ENCODE data around the gene SPG11.
"Not testable (repeated sequence)": the region's sequence is repeated elsewhere in the genome, so short reads cannot be mapped to it uniquely, and the experiment has no call there.

Gene SPG11

GRCh38 chr15:44663410-44664308 is at the start of gene SPG11:
SPG11 (minus strand) TSS chr15:44663662; CDS start chr15:44663647, 15 bp downstream.
- DNase-seq = peak; percentile 98

GRCh38 chr15:44712346-44713005 is 49.0 kb upstream of the SPG11 start:
- DNase-seq = peak; percentile 69

GRCh38 chr15:44711743-44712345 is 48.4 kb upstream of the SPG11 start:
- peak; percentile 71 for DNase-seq

- DNase-seq = peak; percentile 97
Measured at GRCh38 chr15:44711096-44711742, 47.8 kb upstream of the SPG11 start, which contains the start of the genes B2M and PATL2. B2M (plus strand) TSS chr15:44711517; CDS start chr15:44711547, 30 bp downstream. PATL2 (minus strand) TSS chr15:44711323; CDS start chr15:44676490, 34,833 bp downstream.

GRCh38 chr15:44710236-44711095 is 47.0 kb upstream of the SPG11 start:
- no peak for DNase-seq

GRCh38 chr15:44706946-44707636 is 43.6 kb upstream of the SPG11 start:
- DNase-seq = no peak

- no peak for DNase-seq
Measured at GRCh38 chr15:44706401-44706800, 42.9 kb upstream of the SPG11 start.

GRCh38 chr15:44705986-44706385 is 42.5 kb upstream of the SPG11 start:
- DNase-seq = no peak

GRCh38 chr15:44700676-44701075 is 37.2 kb upstream of the SPG11 start:
- not testable (repeated sequence) for DNase-seq

- no peak for DNase-seq
Measured at GRCh38 chr15:44698641-44699040, 35.2 kb upstream of the SPG11 start.

GRCh38 chr15:44697014-44697413 is 33.6 kb upstream of the SPG11 start:
- DNase-seq = no peak

GRCh38 chr15:44695294-44695693 is 31.8 kb upstream of the SPG11 start:
- DNase-seq = no peak

GRCh38 chr15:44694416-44694815 is 31.0 kb upstream of the SPG11 start:
- no peak for DNase-seq

- DNase-seq = no peak
Measured at GRCh38 chr15:44692659-44693058, 29.2 kb upstream of the SPG11 start.

- DNase-seq = not testable (repeated sequence)
Measured at GRCh38 chr15:44690245-44690644, 26.8 kb upstream of the SPG11 start.

GRCh38 chr15:44689318-44689717 is 25.9 kb upstream of the SPG11 start:
- DNase-seq = not testable (repeated sequence)

- not testable (repeated sequence) for DNase-seq
Measured at GRCh38 chr15:44682809-44683682, 19.6 kb upstream of the SPG11 start.

- DNase-seq = no peak
Measured at GRCh38 chr15:44682211-44682610, 18.7 kb upstream of the SPG11 start.

GRCh38 chr15:44676676-44677075 is 13.2 kb upstream of the SPG11 start:
- no peak for DNase-seq

- no peak for DNase-seq
Measured at GRCh38 chr15:44675911-44676310, 12.4 kb upstream of the SPG11 start.
